MCF 10A (cell line): ENCODE data around the gene PPP1R1B. TPM values are rescaled to one million over a fixed set of nuclear protein-coding genes. Genes with fewer than 3 reads are reported as not detected.

ENCODE experiments used
- BruUV-seq: library from RNA; stranded (reverse); fragments of 400-500 nt; replicated peaks from 2 replicates; lab custom pipeline; 2021; lab: Mats Ljungman, UMichigan
- CTCF ChIA-PET: fragments of 300-600 bp; sonication (Branson Sonifier 250); formaldehyde crosslinking; extraction: SDS; loops from one replicate; lab custom pipeline; 2021; ENCODE audit warnings: antibody characterized with exemption, inconsistent platforms; lab: Yijun Ruan, JAX
- POLR2A ChIA-PET: fragments of 300-600, 350-650 bp; sonication (Branson Sonifier 250); formaldehyde crosslinking; extraction: SDS; loops from one replicate; lab custom pipeline; 2020; ENCODE audit warnings: antibody characterized with exemption, inconsistent platforms; lab: Yijun Ruan, JAX
- DNase-seq: peaks from one replicate; pipeline ENCODE4 v3.0.0-alpha.2; 2018; ENCODE audit not compliant: unreplicated experiment
- H3K27ac Mint-ChIP-seq: one replicate; pipeline ENCODE4 v1.8.0; 2022; ENCODE audit warnings: mild to moderate bottlenecking, low read depth, mixed read lengths; ENCODE audit not compliant: unreplicated experiment
- H3K27me3 Mint-ChIP-seq: one replicate; pipeline ENCODE4 v1.8.0; 2022; ENCODE audit warnings: mixed read lengths; ENCODE audit not compliant: insufficient read depth, unreplicated experiment
- H3K36me3 Mint-ChIP-seq: one replicate; pipeline ENCODE4 v1.8.0; 2022; ENCODE audit warnings: mild to moderate bottlenecking, moderate library complexity, mixed read lengths; ENCODE audit not compliant: insufficient read depth, unreplicated experiment
- H3K4me1 Mint-ChIP-seq: one replicate; pipeline ENCODE4 v1.8.0; 2022; ENCODE audit warnings: mixed read lengths; ENCODE audit not compliant: insufficient read depth, unreplicated experiment
- H3K4me3 Mint-ChIP-seq: one replicate; pipeline ENCODE4 v1.8.0; 2022; ENCODE audit warnings: mild to moderate bottlenecking, moderate library complexity, mixed read lengths; ENCODE audit not compliant: unreplicated experiment
- H3K9me3 Mint-ChIP-seq: one replicate; pipeline ENCODE4 v1.8.0; 2022; ENCODE audit warnings: mixed read lengths; ENCODE audit not compliant: unreplicated experiment
- CTCF ChIP-seq: fragments of 200-600 bp; IDR thresholded peaks from one replicate; pipeline ENCODE4 v1.8.0; 2022; ENCODE audit warnings: antibody characterized with exemption, mild to moderate bottlenecking; ENCODE audit not compliant: unreplicated experiment
- intact Hi-C: fragments of 100-400 bp; cut with micrococcal nuclease; formaldehyde crosslinking; loops from 2 replicates; pipeline ENCODE4 v1.14.1; 2022
- total RNA-seq: library from RNA; stranded (reverse); gene quantifications from 2 replicates; pipeline ENCODE4 v1.2.3, GENCODE V29; 2022

PPP1R1B gene
- total RNA-seq, 1 experiment from 2014 or later: not detected

GRCh38 chr17:39660397-39661385 lies 33.9 kb downstream of the PPP1R1B start:
- intact Hi-C loops: no loop called here
- H3K27ac Mint-ChIP-seq: no peak overlapping the region

DNA sequence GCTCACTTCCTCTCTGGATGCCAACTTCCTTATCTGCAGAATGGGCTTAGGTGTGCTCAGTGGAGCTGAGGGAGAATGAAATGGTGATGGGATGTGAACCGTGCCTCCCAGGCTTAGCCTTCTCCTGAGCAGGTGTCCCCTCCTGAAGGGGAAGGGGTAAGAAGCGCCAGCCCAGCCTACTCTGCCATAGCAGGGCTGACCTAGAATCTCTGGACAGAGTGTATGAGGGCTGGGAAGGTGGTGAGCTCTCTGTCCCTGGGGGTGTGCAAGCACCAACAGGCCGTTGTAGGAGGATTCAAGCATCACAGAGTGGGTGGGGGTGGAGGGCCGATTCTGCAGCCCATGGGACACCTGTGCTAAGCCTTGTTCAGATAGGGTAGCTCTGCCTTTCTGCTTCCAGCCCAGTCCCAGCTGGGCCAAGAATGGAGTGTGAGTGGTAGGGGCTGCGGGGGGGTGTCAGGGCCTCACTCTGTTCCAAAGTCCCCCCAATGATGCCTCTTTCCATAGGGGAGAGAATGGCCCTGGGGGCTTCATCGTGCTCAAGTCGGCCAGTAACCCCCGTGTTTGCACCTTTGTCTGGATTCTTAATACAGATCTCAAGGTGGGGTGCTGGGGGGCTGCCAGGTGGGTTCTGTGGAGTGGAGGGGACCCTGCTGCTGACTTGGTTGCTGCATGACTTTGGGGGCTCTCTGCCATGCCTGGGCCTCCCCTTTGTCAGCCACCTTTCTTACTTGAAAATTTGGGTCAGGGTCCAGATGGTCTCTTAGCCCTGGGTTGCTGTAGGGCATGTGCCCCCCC lies 35.2 kb downstream of the PPP1R1B start:
- Mint-ChIP-seq H3K36me3 (peaks cover 6% of the 10 kb centered on the region), H3K27me3 (peaks cover 14% of the 10 kb centered on the region), H3K4me1 (peaks cover 7% of the 10 kb centered on the region), H3K4me3 (no peak overlapping the region), H3K27ac (no peak overlapping the region), H3K9me3 (no peaks in the 10 kb centered on the region)
- POLR2A ChIA-PET: no interaction called here
- intact Hi-C loops: no loop called here
- DNase-seq: no peak
- TF ChIP-seq CTCF: no peak
- CTCF ChIA-PET: no interaction called here
- BruUV-seq: no TSS peak

More at GRCh38 chr17:39660397-39661385, 33.9 kb downstream of the PPP1R1B start:
- ChIA-PET CTCF (no interaction called here), POLR2A (interaction anchor here (1.2 kb wide), 1 partner anchor 10 kb away, joined by 5 read pairs; no protein-coding TSS in a partner anchor)
- H3K36me3 Mint-ChIP-seq: peaks cover 11% of the 10 kb centered on the region
- TF ChIP-seq CTCF: no peak
- no peak overlapping the region for H3K4me3 Mint-ChIP-seq
- H3K9me3 Mint-ChIP-seq: no peaks in the 10 kb centered on the region
- peaks cover under 1% of the 10 kb centered on the region for H3K27me3 Mint-ChIP-seq
- peaks cover 3% of the 10 kb centered on the region for H3K4me1 Mint-ChIP-seq
- no peak for DNase-seq
- BruUV-seq: no TSS peak

DNA sequence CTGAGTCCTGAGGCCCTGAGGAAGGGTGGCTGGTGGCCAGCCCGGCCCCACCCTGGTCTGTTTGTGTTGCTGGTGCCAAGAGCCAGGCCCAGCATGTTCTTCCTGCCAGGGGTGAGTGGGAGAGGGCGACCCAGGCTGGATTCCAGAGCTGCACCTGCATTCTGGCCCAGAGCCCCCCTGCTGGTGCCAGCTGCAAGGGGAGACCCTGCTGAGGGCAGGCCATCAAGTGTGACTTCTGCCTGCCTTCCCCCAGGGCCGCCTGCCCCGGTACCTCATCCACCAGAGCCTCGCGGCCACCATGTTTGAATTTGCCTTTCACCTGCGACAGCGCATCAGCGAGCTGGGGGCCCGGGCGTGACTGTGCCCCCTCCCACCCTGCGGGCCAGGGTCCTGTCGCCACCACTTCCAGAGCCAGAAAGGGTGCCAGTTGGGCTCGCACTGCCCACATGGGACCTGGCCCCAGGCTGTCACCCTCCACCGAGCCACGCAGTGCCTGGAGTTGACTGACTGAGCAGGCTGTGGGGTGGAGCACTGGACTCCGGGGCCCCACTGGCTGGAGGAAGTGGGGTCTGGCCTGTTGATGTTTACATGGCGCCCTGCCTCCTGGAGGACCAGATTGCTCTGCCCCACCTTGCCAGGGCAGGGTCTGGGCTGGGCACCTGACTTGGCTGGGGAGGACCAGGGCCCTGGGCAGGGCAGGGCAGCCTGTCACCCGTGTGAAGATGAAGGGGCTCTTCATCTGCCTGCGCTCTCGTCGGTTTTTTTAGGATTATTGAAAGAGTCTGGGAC lies 36.0 kb downstream of the PPP1R1B start:
- Mint-ChIP-seq H3K27me3 (peaks cover 18% of the 10 kb centered on the region), H3K36me3 (peaks cover 6% of the 10 kb centered on the region), H3K4me1 (peaks cover 10% of the 10 kb centered on the region), H3K4me3 (no peak overlapping the region), H3K27ac (no peak overlapping the region), H3K9me3 (no peaks in the 10 kb centered on the region)
- no peak for TF ChIP-seq CTCF
- no peak for DNase-seq
- BruUV-seq: no TSS peak
- POLR2A ChIA-PET: no interaction called here
- intact Hi-C loops: no loop called here
- CTCF ChIA-PET: interaction anchor here (0.7 kb wide), 1 partner anchor 79 kb away, joined by 3 read pairs; no protein-coding TSS in a partner anchor
